HEK293 (cell line): ENCODE measurements around the gene CTNNBL1.

Experiments used
- CTCF ChIA-PET: fragments of 350-600 bp; formaldehyde crosslinking; extraction: SDS; loops from one replicate; lab custom pipeline; 2021; ENCODE audit warnings: antibody characterized with exemption; lab: Yijun Ruan, JAX
- POLR2A ChIA-PET: fragments of 300-600 bp; formaldehyde crosslinking; extraction: SDS; loops from one replicate; lab custom pipeline; 2020; ENCODE audit warnings: antibody characterized with exemption, inconsistent platforms; lab: Yijun Ruan, JAX
- H3K27ac ChIP-seq: fragments of 200-500 bp; sonication (Bioruptor generic); 2 replicates; pipeline ENCODE4 v1.5.1; 2014; ENCODE audit warnings: low read depth, low read length, control low read depth, inconsistent platforms; ENCODE audit errors: extremely low read depth
- H3K36me3 ChIP-seq, 2 experiments: fragments of 200-500 bp in 1 of 2; sonication (Bioruptor generic) in 1 of 2; 1 replicate in 1 of 2; 2 replicates in 1 of 2; pipeline ENCODE4 v1.5.1; 2014 to 2017; ENCODE audit warnings: inconsistent platforms in 2 of 2, low read length in 2 of 2; ENCODE audit not compliant: control insufficient read depth in 2 of 2, insufficient read depth in 1 of 2
- H3K4me1 ChIP-seq: fragments of 200-500 bp; sonication (Bioruptor generic); 2 replicates; pipeline ENCODE4 v1.5.1; 2014; ENCODE audit warnings: mild to moderate bottlenecking, low read length, inconsistent platforms; ENCODE audit not compliant: control insufficient read depth, insufficient read depth
- H3K4me3 ChIP-seq: 2 replicates; pipeline ENCODE4 v1.5.1; 2011; ENCODE audit warnings: low read depth, mild to moderate bottlenecking, control low read depth, low read length, moderate library complexity
- H3K9me3 ChIP-seq: fragments of 200-500 bp; sonication (Bioruptor generic); 2 replicates; pipeline ENCODE4 v1.5.1; 2014; ENCODE audit warnings: low read depth, low read length, inconsistent platforms; ENCODE audit not compliant: control insufficient read depth, insufficient read depth
- FEZF1 ChIP-seq: fragments of 450-650 bp; formaldehyde crosslinking; IDR thresholded peaks from 2 replicates; pipeline ENCODE4 v1.5.1; 2016; ENCODE audit warnings: missing biosample characterization, missing genetic modification characterization
- GLI2 ChIP-seq: fragments of 450-650 bp; formaldehyde crosslinking; IDR thresholded peaks from 2 replicates; pipeline ENCODE4; 2017; ENCODE audit warnings: missing biosample characterization, missing genetic modification characterization, low read depth, borderline replicate concordance
- GLIS1 ChIP-seq: fragments of 450-650 bp; formaldehyde crosslinking; IDR thresholded peaks from 2 replicates; pipeline ENCODE4 v1.5.1; 2016; ENCODE audit warnings: missing biosample characterization, missing genetic modification characterization
- MEIS1 ChIP-seq: sonication (generic); formaldehyde crosslinking; IDR thresholded peaks from 2 replicates; pipeline ENCODE4 v1.8.1; 2022; ENCODE audit warnings: missing genetic modification reagents, mild to moderate bottlenecking, borderline replicate concordance
- PRDM4 ChIP-seq: fragments of 450-650 bp; formaldehyde crosslinking; IDR thresholded peaks from 2 replicates; pipeline ENCODE4 v1.5.1; 2017; ENCODE audit warnings: missing biosample characterization, missing genetic modification characterization
- TRIM28 ChIP-seq: IDR thresholded peaks from 2 replicates; pipeline ENCODE4 v1.6.1; 2011; ENCODE audit warnings: low read length, control low read depth, borderline replicate concordance
- ZBTB10 ChIP-seq: fragments of 450-650 bp; formaldehyde crosslinking; IDR thresholded peaks from 2 replicates; pipeline ENCODE4 v1.5.1; 2016; ENCODE audit warnings: missing biosample characterization, missing genetic modification characterization
- ZBTB11 ChIP-seq: fragments of 450-650 bp; formaldehyde crosslinking; conservative IDR thresholded peaks from 2 replicates; pipeline ENCODE4 v1.5.1; 2016; ENCODE audit warnings: low read depth, missing biosample characterization, missing genetic modification characterization
- ZBTB8A ChIP-seq: fragments of 450-650 bp; formaldehyde crosslinking; IDR thresholded peaks from 2 replicates; pipeline ENCODE4 v1.5.1; 2016; ENCODE audit warnings: missing biosample characterization, missing genetic modification characterization
- ZIC2 ChIP-seq: fragments of 450-650 bp; formaldehyde crosslinking; IDR thresholded peaks from 2 replicates; pipeline ENCODE4 v1.5.1; 2016; ENCODE audit warnings: missing biosample characterization, missing genetic modification characterization
- ZNF133 ChIP-seq: fragments of 450-650 bp; formaldehyde crosslinking; IDR thresholded peaks from 2 replicates; pipeline ENCODE4 v1.5.1; 2016; ENCODE audit warnings: missing biosample characterization, missing genetic modification characterization
- ZNF341 ChIP-seq: fragments of 450-650 bp; formaldehyde crosslinking; IDR thresholded peaks from 2 replicates; pipeline ENCODE4; 2016; ENCODE audit warnings: low read depth, missing biosample characterization, missing genetic modification characterization
- ZNF423 ChIP-seq: fragments of 450-650 bp; formaldehyde crosslinking; IDR thresholded peaks from 2 replicates; pipeline ENCODE4 v1.5.1; 2016; ENCODE audit warnings: missing biosample characterization, missing genetic modification characterization
- ZNF449 ChIP-seq: fragments of 450-650 bp; formaldehyde crosslinking; IDR thresholded peaks from 2 replicates; pipeline ENCODE4 v1.5.1; 2017; ENCODE audit warnings: missing biosample characterization, mild to moderate bottlenecking, missing genetic modification characterization, moderate library complexity
- ZNF768 ChIP-seq: fragments of 450-650 bp; formaldehyde crosslinking; IDR thresholded peaks from 2 replicates; pipeline ENCODE4 v1.5.1; 2018; ENCODE audit warnings: missing biosample characterization, mild to moderate bottlenecking, missing genetic modification characterization

The CTNNBL1 gene

GRCh38 chr20:37918035-37918434, 224.2 kb downstream of the CTNNBL1 start (continued):
- TF ChIP-seq MEIS1: no peak
- no peak for TF ChIP-seq ZBTB11 (tag by site-specific recombination)

GRCh38 chr20:37919389-37920040, 225.7 kb downstream of the CTNNBL1 start:
- POLR2A ChIA-PET: no interaction called here
- no peak overlapping the region for H3K27ac ChIP-seq

More at GRCh38 chr20:37919389-37920040, 225.7 kb downstream of the CTNNBL1 start:
- no peaks in the 10 kb centered on the region for H3K36me3 ChIP-seq
- H3K4me3 ChIP-seq: no peak overlapping the region
- H3K4me1 ChIP-seq: 0 out of 2 replicates have a peak, but pooled peaks cover 3% of the 10 kb centered on the region
- CTCF ChIA-PET: interaction anchor here (1.0 to 1.1 kb wide), 2 partner anchors 302 to 306 kb away, joined by 3 to 5 read pairs; no protein-coding TSS in a partner anchor
- H3K9me3 ChIP-seq: no peaks in the 10 kb centered on the region
- TF ChIP-seq ZBTB8A (tag by site-specific recombination): peak; percentile 66
- peak; percentile 76 for TF ChIP-seq ZIC2 (tag by site-specific recombination)
- 0 out of 2 replicates have a peak, but pooled peaks have one; percentile 3 for TF ChIP-seq TRIM28
- TF ChIP-seq GLIS1 (tag by site-specific recombination): peak; percentile 18; the same call in 1 of the 2 replicates
- peak; percentile 35; the same call in 1 of the 2 replicates for TF ChIP-seq ZNF341 (tag by site-specific recombination)
- no peak for TF ChIP-seq FEZF1 (tag by site-specific recombination)
- TF ChIP-seq ZNF768: 0 out of 2 replicates have a peak, but pooled peaks have one; percentile 57
- TF ChIP-seq PRDM4 (tag by site-specific recombination): no peak
- TF ChIP-seq ZNF423: peak; percentile 41; the same call in 1 of the 2 replicates
- TF ChIP-seq GLI2 (tag by site-specific recombination): no peak
- no peak for TF ChIP-seq ZBTB10 (tag by site-specific recombination)
- no peak for TF ChIP-seq ZNF133 (tag by site-specific recombination)
- TF ChIP-seq ZNF449 (tag by site-specific recombination): peak; percentile 99
